ENCODE results near the gene P3H4.

GRCh38 chr17:41779954-41780353, 31.8 kb downstream of the P3H4 start:
- no peak for TF ChIP-seq CTCF (IDR thresholded peaks at IDR 0.05; ENCODE audit: low read depth, low read length)
- TF ChIP-seq EZH2phosphoT487 (IDR thresholded peaks at IDR 0.05; ENCODE audit: low read depth) = no peak

Measured in OCI-LY3 (cell line).